GM19238 (cell line): ENCODE results near the gene ZFYVE27.

Experiments
- DNase-seq: peaks from one replicate; pipeline ENCODE4 v3.0.0; 2011; ENCODE audit warnings: low spot score; ENCODE audit not compliant: insufficient read length

Gene ZFYVE27

DNA sequence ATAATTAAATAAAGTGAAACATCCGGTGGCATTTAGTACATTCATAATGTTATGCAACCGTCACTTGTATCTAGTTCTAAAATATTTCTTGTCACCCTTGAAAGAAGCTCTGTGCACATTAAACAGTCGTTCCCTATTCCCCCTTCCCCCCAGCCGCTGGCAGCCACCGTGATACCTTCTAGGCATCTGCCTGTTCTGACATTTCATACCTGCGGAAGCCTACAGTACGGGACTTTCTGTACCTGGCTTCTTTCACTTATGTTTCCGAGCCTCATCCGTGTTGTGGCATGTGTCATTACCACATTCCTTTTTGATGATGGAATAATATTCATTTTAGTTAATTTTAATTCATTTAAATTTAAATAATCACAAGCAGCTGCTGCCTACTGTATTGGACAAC lies 48.8 kb downstream of the ZFYVE27 start:
- DNase-seq = no peak

DNA sequence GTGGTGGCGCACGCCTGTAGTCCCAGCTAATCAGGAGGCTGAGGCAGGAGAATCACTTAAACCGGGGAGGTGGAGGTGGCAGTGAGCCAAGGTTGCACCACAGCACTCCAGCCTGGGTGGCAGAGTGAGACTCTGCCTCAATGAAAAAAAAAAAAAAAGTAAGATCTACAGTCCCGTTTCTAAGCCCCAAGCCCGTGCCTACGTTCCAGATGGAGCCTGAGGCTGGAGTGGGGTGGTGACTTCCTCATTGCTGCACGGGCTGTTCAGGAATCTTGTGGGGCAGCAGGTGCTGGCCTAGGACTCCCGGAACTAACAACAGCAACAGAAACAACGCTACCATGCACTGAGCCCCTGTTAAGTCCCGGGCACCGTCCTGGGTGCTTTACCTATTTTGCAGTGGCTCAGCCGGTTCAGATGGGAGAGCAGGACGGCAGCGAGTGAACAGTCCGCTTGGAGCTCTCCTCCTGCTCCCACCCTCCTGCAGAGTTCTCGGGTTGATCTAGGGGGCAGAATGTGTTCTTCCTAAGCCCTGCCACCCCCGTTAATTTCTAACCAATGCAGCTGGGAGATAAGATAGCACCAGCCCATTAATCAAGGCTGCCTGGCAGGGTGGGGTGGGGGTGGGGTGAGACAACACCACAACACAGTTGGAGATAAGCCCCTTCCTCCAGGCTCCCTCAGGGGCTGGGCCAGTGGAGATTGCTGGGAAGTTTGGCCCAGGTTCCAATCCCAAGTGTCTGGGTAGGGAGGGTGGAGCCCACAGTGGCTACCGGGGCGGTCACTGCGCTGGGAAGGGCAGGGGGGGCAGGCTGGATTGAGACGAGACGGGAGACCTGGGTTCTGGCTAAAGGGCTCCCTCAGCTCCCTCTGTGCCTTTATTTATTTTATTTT lies 51.9 kb downstream of the ZFYVE27 start:
- no peak for DNase-seq

DNA sequence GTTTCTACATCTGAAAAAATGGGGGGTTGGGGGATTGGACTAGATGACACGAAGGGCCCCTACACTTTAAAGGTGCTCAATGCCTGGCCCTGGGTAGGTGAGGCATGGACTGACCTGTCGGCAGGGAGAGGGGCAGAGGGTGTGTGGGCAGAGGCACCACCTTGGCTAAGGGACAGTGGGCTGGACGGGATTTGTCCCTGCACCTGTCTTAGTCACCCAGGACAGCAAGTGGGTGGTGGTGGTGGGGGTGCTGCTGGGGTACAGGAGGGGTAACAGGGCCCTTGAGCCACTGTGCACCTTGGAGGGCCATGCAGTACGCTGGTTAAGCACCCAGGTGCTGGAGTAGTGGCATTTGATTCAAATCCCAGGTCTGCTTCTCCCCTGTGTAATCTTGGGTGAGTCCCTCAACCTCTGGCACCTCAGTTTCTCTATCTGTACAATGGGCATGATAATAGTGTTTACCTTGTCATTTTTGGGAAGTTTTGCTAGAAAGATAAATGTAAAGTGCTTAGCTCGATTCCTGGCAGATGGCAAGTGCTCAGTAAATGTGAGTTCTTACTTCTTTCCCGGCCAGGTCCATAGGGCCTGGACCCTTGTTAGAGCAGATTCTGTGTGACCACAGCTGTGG lies 53.0 kb downstream of the ZFYVE27 start:
- DNase-seq = no peak

DNA sequence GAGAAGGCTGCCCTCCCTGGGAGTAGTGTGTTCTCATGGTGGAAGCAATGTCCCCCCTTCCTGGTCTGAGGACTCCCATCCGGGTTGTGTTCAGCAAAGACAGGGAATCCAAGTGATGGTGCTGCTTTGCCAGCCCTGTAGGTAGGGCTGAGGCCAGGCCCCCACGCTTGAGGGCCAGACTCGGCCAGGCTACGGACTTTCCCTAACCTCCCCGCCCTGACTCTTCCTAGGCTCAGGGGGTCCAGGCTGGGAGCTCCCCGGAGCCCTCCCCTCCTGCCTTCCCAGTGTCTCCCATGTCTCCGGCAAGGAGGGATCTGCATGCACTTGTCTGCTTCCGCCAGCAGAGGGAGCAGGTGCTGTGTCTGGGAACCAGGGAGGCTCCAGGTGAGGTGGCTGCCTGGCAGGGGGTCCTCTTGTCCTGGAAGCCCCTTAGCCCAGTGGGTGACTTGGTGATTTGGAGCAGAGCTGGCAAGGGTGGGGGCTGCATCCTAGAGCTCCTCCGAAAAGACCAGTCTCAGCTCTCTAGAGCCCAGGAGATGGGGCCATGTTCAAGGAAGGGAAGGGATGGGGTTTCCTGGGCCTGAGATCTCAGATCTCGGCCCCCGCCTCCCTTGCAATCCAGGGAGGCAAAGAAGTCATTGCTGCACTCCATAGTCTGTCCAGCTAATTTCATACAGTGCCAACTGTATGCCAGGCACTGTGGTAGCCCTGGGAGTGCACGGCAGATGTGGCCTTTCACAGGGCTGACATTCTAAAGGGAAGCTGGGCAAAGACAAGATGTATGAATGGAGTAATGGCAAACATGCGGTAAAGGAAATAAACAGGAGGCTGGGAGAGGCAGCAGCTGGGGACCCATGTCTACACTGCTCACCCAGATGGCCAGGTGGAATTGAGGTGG lies 55.1 kb downstream of the ZFYVE27 start:
- DNase-seq = peak; percentile 77

DNA sequence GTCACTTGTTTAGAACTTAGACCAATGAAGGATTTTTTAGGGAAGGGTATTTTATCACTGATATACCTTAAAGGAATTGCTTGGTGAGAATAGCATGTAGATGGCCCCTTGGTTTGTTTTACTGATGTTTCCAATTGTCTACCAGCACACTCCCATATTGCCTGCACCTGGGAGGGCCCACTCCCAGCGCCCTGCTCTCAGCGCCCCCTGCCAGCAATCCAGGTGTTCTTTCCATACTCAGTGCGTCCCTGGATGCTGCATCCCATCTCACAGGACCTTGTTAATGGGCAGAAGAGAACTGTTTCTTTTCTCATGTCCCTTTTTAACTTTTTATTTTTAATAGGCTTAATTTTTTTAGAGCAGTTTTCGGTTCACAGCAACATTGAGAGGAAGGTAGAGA lies 59.0 kb downstream of the ZFYVE27 start:
- no peak for DNase-seq

DNA sequence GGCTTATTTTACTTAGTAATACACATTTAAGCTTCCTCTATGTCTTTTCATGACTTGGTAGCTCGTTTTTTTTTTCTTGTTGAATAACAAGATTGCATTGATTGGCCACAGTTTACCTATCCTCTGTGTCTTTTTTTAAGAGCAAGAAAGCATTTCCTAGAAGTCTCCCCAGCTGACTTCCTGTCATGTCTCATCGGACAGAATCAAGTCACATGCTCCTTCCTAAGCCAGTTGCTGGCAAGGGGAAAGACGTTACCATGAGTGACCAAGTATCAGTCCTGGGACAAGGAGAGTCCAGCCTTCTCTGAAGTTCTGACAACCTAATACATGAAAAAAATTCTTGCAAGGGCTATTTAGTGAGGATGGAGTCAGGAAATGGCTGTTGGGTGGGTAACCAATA lies 59.7 kb downstream of the ZFYVE27 start:
- DNase-seq = no peak

DNA sequence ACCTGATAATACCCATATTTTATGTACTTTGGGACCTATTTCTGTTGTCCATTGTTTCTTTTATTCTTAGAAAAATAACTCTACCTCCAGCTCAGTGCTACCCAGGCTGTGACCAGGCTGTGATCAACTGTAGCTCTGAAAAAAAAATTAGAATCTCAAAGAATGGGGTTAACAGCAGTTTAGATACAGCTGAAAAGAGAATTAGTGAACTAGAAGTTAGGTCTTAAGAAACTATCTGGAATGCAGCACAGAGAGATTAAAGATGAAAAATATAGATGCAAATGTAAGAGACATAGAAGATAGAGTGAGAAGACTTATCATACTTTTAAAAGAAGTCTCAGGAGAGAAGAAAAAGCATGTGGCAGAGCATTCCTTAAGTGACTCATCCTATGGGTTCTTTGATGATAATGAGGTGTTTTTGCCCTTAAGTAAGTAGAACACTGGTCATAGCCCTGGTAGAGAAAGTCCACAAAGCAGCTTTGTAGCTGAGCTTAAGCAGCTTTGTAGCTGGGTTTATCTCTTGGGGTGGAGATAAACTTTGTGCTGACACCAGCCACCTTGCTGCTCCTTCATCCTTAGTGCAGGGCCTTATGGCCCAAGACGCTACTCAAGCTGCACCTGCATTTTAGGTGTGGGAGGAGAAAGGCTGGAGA lies 62.2 kb downstream of the ZFYVE27 start:
- no peak for DNase-seq

DNA sequence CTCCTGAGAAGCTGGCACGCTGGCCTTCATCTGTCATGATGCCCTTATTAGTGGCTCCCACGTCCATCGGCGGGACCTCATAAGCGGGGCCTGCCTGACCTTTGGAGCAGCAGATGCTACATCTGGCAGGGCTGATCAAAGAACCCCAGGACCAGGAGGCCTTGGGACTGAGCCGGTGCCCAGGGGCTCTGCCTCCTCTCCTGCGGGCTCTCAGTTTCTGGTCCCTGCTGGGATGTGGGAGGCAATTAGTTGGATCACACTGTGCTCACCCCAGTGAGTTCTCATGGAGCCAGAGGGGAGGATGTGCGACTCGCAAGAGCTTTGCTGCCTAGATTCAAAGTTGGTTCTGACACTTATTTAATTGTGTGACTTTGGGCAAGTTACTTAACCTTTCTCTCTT lies 63.5 kb downstream of the ZFYVE27 start:
- DNase-seq = no peak

DNA sequence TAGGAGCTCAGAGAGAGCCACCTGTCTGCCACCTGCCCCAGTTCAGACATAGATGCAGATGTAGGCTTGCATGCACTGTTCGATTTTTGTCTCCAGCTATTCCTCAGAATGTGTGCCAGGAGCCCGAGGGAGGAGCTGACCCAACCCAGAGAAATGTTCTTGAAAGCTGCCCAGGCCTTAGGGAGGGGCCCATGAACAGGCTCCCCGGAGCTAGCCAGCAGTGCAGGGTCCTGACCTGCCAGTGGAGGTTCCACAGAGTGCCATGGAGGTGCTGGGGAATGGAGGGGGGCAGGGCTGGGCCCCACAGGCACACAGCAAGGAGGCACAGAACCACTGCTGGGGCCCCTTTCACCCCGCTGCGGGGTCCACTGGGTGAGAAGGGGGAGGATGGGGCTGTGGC lies 64.5 kb downstream of the ZFYVE27 start:
- no peak for DNase-seq

DNA sequence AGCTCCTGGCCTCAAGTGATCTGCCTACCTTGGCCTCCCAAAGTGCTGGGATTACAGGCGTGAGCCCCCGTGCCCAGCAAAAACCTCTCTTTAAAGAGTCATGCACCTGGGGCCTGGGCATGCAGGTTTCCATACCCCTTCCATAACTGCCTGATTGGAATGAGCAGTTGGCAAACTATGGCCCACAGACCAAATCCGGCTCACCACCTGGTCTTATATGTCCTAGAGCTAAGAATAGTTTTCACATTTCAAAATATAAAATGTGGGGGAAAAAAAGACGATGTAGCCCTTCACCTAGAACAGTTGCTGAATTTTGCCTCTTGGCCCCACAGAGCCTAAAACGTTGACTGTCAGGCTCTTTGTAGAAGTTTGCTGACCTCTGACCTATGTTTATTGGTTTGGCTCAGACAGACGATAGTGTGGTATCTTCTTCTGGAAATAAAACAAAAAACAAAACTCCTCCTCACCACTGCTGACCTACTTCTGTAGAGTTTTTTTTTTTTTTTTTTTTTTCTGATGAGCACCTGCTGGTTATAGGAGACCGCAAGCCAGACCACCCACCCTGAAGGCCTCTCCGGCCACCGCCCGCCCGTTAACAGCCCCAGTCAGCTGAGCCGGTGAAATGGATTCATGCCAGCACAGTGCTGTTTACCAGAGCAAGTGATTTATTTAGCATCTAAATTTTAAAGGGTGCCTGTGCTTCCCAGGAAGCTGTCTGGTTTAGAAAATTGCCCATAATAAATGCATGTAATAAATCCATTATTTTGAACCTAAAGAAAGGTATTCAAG lies 68.4 kb downstream of the ZFYVE27 start:
- no peak for DNase-seq

DNA sequence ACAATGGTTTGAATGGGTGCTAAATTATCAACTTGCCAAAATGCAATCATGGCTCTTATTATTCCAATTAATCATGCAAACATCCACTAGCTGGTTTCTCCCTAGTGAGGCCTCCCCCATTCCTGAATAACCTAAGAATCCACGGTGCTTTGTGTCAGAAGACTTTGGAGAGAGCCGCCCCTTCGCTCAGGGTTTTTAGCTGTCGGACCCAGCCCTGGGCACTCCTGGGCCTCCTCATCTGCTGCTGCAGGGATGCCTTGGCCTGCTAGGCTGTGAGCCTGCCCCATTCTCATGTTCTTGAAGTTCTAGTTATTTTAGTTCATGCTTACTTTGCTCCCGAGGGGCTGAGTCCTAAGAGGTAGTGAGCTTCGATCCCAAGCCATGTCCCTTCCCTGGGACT lies 69.0 kb downstream of the ZFYVE27 start:
- no peak for DNase-seq

DNA sequence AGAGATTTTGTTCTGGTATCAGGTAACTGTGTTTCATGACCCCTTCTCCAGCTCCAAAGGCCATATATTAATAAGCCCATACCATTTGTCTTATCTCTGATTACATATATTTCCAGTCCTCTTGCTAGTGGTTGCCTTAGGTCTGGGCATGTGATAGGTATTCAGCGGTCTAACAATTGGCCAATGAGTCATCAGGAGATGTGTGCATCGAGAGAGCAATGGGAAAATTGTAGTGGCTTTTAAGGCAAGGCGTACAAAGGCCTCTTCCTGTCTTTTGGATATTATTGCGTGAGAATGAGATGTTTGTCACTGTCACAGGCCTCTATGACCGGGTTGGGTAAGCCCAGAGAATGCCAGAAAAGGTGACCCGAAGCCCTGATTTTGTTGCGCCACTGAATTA lies 73.5 kb downstream of the ZFYVE27 start:
- DNase-seq = no peak
